Measurements from ENCODE around the gene COL3A1. TPM values are rescaled to one million over a fixed set of nuclear protein-coding genes. Genes with fewer than 3 reads are reported as not detected.

Gene COL3A1
- total RNA-seq, 3 donors from 2014 or later, result 98.1 to 303 (median 98.6) TPM

GRCh38 chr2:188966079-188966571 lies 8.0 kb upstream of the COL3A1 start:
- intact Hi-C loops (cut with DNase I; ENCODE audit: low total_unique reads), result no loop called here
- no peak overlapping the region for H3K4me3 ChIP-seq
- peak overlapping the region; percentile 2 to 64 for H3K27ac ChIP-seq
- H3K27me3 ChIP-seq, result no peaks in the 10 kb centered on the region
- no peaks in the 10 kb centered on the region for H3K4me1 ChIP-seq
- no peaks in the 10 kb centered on the region for H3K9me3 ChIP-seq
- no peaks in the 10 kb centered on the region for H3K36me3 ChIP-seq
- TF ChIP-seq CTCF (IDR thresholded peaks at IDR 0.05) (no peak), POLR2AphosphoS5 (IDR thresholded peaks at IDR 0.05) (no peak), POLR2A (IDR thresholded peaks at IDR 0.05) (no peak)
- DNase-seq (ENCODE audit: low spot score in 2 of 2), result no peak

- Histone ChIP-seq H3K4me1 (no peaks in the 10 kb centered on the region), H3K4me3 (no peak overlapping the region), H3K9me3 (no peaks in the 10 kb centered on the region), H3K27me3 (no peaks in the 10 kb centered on the region), H3K27ac (peak overlapping the region in 1 of 2 donors; percentile 64), H3K36me3 (no peaks in the 10 kb centered on the region)
- TF ChIP-seq CTCF (IDR thresholded peaks at IDR 0.05), result no peak
- no peak for TF ChIP-seq POLR2AphosphoS5 (IDR thresholded peaks at IDR 0.05)
- TF ChIP-seq POLR2A (IDR thresholded peaks at IDR 0.05), result no peak
- intact Hi-C loops (cut with DNase I; ENCODE audit: low total_unique reads), result no loop called here
- no peak for DNase-seq (ENCODE audit: low spot score in 2 of 2)
These were observed 7.3 kb upstream of the COL3A1 start for GRCh38 chr2:188966728-188967440.

- no peak for DNase-seq (ENCODE audit: low spot score in 2 of 2)
- Histone ChIP-seq H3K27ac (peak overlapping the region; percentile 37 to 68), H3K27me3 (no peaks in the 10 kb centered on the region), H3K9me3 (no peaks in the 10 kb centered on the region), H3K4me3 (no peak overlapping the region), H3K4me1 (no peaks in the 10 kb centered on the region), H3K36me3 (no peaks in the 10 kb centered on the region)
- TF ChIP-seq CTCF (IDR thresholded peaks at IDR 0.05) (no peak), POLR2AphosphoS5 (IDR thresholded peaks at IDR 0.05) (peak in 1 of 3 donors; percentile 13)
- intact Hi-C loops (cut with DNase I; ENCODE audit: low total_unique reads), result no loop called here
These were observed 4.9 kb upstream of the COL3A1 start for GRCh38 chr2:188969236-188969635.

GRCh38 chr2:188969651-188970050 lies 4.5 kb upstream of the COL3A1 start:
- Histone ChIP-seq H3K9me3 (no peaks in the 10 kb centered on the region), H3K4me1 (no peaks in the 10 kb centered on the region), H3K27me3 (no peaks in the 10 kb centered on the region), H3K27ac (peak overlapping the region in 1 of 2 donors; percentile 46), H3K4me3 (no peak overlapping the region), H3K36me3 (no peaks in the 10 kb centered on the region)
- intact Hi-C loops (cut with DNase I; ENCODE audit: low total_unique reads), result no loop called here
- TF ChIP-seq POLR2AphosphoS5 (IDR thresholded peaks at IDR 0.05) (no peak), CTCF (IDR thresholded peaks at IDR 0.05) (no peak), POLR2A (IDR thresholded peaks at IDR 0.05) (no peak)
- DNase-seq (ENCODE audit: low spot score in 2 of 2), result no peak

- Histone ChIP-seq H3K27me3 (no peaks in the 10 kb centered on the region), H3K4me3 (no peak overlapping the region), H3K9me3 (no peaks in the 10 kb centered on the region), H3K4me1 (no peaks in the 10 kb centered on the region), H3K36me3 (no peaks in the 10 kb centered on the region), H3K27ac (peak overlapping the region in 1 of 2 donors; percentile 46)
- intact Hi-C loops (cut with DNase I; ENCODE audit: low total_unique reads), result no loop called here
- DNase-seq (ENCODE audit: low spot score in 2 of 2), result no peak
- TF ChIP-seq CTCF (IDR thresholded peaks at IDR 0.05) (no peak), POLR2A (IDR thresholded peaks at IDR 0.05) (no peak), POLR2AphosphoS5 (IDR thresholded peaks at IDR 0.05) (no peak)
These were observed 4.0 kb upstream of the COL3A1 start for GRCh38 chr2:188970211-188970610.

All from breast epithelium (tissue), 4 donors.